HG03045 (cell line): ENCODE results near the gene CXCR5.

ENCODE experiments used
- ATAC-seq: cut with Tn5 transposase; IDR thresholded peaks from one replicate; pipeline ENCODE4 v1.9.1; 2021; ENCODE audit warnings: mild to moderate bottlenecking, moderate library complexity; ENCODE audit not compliant: unreplicated experiment

CXCR5 gene

DNA sequence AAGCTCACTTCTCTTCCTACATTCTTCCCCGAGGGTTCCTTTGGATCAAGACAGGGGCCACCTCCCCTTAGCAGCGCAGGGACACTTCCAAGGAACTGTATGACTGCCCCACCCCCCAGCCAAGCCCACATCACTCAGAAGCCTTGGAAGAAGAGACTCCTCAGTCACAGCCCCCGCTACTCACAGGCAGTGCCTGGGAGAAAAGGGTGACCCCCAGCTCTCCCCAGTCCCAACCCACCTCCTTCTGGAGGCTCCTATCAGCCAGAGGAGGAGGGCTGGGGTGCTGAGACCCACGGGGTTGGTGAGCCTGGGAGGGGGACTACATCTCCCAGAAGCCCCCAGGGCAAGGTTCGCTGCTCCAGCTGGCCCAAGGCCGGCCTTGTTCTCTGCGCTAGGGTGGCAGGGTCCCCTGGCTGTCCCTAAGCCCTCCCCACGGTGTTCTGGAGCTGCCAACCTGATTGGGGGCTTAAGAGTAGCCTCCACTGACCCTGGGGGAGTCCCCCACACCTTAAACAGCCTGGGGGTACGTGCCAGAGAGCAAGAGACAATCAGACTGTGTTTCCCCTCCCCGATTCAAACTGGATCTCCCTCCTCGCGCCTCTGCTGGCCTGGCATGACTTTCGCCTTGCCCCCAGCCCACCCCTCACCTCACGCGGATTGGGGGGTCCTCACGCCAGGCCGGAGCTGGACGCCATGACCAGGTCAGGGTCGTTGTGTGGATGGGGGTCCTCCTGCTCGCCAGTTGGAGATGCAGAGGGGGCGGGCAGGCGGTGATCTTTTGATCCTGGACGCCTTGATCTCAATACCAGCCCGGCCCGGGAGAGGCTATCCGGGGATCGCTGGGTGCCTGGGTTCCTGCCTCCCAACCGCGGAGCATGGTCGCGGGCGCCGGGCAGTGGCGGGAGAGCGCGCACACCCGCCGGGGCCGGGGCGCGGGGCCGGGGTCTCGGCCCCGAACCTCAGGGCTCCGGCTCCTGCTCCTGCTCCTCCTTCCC, 41.2 kb downstream of the CXCR5 start:
- ATAC-seq = no peak

DNA sequence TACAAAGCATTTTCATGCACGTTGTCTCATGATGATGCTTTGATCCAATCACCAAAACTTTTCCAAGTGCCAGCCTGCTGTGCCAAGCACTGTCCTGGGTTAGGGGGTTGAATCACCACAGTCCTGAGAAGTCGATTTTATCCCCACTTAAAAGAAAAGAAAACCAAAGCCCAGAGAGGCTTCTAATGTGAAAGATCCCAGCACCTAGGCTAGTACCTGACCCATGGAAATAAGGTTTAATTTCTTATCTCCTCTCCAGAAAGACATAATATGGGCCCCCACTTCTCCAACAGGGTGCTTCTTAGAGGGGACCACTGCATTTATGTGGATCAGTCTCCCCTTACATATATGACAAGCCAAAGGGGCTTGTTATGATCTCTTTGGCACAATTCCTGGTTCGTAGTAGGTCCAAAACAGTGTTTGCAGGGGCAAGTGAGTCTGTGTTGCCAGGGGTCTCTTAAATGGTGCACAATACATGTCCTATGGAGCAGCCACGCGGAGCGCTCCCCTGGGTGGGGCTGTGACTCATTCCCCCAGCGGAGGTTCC, 43.9 kb downstream of the CXCR5 start:
- no peak for ATAC-seq

GRCh38 chr11:118928101-118928869, 44.6 kb downstream of the CXCR5 start:
- ATAC-seq = peak; percentile 42

- no peak for ATAC-seq
These were observed 45.3 kb downstream of the CXCR5 start for GRCh38 chr11:118928870-118929500.

GRCh38 chr11:118929501-118930093, 45.9 kb downstream of the CXCR5 start:
- ATAC-seq = no peak

GRCh38 chr11:118930094-118930712, 46.5 kb downstream of the CXCR5 start:
- ATAC-seq = no peak

- ATAC-seq = no peak
These were observed 47.9 kb downstream of the CXCR5 start for GRCh38 chr11:118931571-118931970.

GRCh38 chr11:118933486-118933885, 49.8 kb downstream of the CXCR5 start:
- no peak for ATAC-seq

DNA sequence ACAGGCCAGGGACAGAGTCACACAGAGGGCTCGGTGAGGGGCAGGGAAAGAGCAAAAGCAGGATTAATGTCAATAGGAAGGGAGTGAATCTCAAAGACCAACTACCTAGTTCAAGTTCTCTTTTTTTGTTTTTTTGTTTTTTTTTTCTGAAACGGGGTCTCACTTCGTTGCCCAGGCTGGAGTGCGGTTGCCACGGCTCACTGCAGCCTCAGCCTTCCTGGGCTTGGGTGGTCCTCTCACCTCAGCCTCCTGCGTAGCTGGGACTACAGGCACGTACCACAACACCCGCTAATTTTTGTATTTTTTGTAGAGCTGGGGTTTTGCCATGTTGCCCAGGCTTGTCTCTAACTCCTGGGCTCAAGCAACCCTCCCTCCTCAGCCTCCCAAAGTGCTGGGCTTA, 51.7 kb downstream of the CXCR5 start:
- no peak for ATAC-seq

- no peak for ATAC-seq
These were observed 55.1 kb downstream of the CXCR5 start for GRCh38 chr11:118938491-118939403.

DNA sequence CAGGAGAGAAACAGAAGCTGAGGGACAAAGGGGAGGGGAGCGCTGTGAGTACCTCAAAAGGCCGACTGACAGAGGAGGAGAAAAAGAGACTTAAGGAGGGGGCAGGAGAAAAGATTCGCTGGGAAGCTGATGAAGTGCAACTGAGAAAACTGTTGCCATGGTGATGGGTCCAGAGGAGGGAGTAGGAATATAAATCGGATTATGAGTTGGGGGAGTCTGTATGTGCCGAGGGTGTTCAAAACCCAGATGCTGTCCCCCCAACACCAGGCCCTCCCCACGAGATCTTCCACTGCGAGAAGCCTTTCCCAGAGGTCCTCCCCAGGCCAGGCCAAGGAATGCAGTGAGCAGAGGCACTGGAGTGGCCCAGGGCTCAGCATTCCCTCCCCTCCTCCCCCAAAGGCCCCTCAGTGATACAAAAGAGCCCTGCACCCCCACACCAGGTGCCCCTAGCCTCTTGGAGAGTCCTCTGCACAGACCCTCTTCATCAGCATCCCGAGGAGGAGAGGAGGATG, 55.8 kb downstream of the CXCR5 start:
- no peak for ATAC-seq

- ATAC-seq = no peak
These were observed 56.4 kb downstream of the CXCR5 start for GRCh38 chr11:118939953-118940598.

GRCh38 chr11:118947091-118947490, 63.4 kb downstream of the CXCR5 start:
- ATAC-seq = no peak
